ENCODE results near the gene CNTNAP1.
A peak's percentile ranks its signal among the peaks of the same experiment; 100 is the strongest.
"Not testable (repeated sequence)": the region's sequence is repeated elsewhere in the genome, so short reads cannot be mapped to it uniquely, and the experiment has no call there.

The CNTNAP1 gene

DNA sequence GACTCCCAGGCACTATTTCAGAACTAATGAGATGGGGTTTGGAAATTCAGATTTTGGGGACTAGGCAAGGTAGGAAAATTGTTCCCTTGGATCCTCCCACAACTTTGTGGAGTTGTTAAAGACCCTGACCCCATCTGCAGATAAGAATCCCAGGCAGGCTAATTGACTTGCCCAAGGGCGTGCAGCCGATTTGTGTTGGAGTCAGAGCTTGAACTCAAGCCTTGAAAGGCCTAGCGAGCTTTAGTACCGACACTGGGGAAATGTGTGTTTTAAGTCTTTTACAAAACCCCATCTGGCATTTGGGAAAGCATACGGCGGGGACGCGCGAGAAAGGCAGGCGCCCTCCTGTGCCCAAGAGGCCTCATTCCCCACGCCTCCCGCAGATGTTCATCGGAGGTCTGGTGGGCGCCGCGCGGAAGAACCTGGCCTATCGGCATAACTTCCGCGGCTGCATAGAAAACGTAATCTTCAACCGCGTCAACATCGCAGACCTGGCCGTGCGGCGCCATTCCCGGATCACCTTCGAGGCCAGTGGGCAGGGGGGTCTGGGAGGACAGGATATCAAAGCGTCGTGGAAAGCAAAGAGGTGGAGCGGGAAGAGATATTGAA is 4.3 kb downstream of the CNTNAP1 start:
- DNase-seq = no peak

DNA sequence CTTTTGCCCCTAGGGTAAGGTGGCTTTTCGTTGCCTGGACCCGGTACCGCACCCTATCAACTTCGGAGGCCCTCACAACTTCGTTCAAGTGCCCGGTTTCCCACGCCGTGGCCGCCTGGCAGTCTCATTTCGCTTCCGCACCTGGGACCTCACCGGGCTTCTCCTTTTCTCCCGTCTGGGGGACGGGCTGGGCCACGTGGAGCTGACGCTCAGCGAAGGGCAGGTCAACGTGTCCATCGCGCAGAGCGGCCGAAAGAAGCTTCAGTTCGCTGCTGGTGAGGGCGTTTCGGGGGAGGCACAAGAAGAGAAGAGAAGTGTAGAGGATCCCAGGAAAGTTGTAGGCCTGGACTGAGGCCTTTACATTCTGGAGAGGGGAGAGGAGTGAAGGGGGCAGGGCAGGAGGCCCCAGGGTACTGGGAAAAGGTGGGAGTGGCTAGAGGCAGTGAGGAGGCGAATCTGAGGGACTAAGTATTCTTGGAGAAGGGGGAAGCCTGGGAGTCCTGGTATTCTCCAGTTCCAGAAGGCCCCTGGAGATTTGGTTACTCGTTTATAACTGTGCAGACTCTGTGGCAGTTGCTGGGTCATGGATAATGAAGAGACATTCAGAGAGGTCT is 5.5 kb downstream of the CNTNAP1 start:
- DNase-seq = no peak

DNA sequence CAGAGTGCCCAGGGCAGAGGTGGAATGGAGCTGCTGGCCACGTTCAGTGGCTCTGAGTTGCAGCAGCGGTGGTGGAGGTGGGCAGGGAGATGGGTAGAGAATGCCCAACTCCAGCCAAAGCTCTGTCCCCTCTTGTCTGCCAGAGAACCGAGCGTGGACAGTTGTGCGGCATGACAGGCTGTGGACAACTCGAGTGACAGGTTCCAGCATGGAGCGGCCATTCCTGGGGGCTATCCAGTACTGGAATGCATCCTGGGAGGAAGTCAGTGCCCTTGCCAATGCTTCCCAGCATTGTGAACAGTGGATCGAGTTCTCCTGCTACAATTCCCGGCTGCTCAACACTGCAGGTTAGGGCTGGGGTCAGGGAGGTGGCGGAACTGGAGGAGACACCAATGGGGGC is 8.3 kb downstream of the CNTNAP1 start:
- no peak for DNase-seq

DNA sequence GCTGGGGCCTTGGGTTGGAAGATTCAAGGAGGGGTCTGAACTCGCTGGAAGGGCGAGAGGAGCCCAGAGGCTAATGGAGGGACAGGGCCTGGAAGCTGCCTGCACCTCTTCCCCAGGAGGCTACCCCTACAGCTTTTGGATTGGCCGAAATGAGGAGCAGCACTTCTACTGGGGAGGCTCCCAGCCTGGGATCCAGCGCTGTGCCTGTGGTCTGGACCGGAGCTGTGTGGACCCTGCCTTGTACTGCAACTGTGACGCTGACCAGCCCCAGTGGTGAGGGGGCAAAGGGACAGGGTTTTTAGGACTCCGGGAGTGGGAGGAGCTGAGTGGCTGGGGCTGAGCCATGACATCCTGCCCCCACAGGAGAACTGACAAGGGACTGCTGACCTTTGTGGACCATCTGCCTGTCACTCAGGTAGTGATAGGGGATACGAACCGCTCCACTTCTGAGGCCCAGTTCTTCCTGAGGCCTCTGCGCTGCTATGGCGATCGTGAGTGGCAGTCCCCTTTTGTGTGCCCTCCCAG is 8.8 kb downstream of the CNTNAP1 start:
- DNase-seq = no peak

DNA sequence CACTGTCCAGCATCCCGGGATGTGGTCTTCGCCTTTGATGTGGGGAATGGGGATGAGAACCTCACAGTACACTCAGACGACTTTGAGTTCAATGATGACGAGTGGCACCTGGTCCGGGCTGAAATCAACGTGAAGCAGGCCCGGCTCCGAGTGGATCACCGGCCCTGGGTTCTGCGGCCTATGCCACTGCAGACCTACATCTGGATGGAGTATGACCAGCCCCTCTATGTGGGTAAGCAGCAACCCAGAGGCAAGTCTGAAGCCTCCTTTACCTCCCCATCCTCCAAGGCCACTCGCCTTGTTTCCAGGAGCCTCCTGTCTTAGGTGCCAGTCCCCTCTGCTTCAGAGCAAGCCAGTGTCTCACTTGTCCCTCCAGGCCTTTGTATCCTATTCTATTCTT is 10.2 kb downstream of the CNTNAP1 start:
- no peak for DNase-seq

DNA sequence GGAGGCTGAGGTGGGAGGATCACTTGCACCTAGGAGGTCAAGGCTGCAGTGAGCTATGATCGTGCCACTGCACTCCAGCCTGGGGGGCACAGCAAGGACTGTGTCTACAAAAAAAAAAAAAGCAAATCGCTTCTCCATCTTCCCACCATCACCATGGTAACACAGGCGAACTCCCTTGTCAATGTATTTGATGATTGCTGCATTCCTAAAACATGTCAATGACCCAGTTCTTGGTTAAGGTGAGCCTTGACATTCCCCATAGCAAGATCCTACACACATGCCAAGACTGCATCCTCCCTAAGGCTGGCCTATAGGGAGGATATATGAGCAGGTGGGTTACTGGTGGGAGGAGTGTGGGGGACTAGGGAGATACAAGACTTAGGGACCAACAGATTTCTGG is 12.2 kb downstream of the CNTNAP1 start:
- DNase-seq = no peak

DNA sequence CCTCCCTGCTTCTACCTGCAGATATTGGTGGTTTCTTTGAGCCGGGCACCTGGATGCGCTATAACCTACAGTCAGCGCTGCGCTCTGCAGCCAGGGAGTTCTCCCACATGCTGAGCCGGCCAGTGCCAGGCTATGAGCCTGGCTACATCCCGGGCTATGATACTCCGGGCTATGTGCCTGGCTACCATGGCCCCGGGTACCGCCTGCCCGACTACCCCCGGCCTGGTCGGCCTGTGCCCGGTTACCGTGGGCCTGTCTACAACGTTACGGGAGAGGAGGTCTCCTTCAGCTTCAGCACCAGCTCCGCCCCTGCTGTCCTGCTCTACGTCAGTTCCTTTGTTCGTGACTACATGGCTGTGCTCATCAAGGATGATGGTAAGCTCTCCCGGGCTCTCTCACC is 13.2 kb downstream of the CNTNAP1 start:
- DNase-seq = no peak

DNA sequence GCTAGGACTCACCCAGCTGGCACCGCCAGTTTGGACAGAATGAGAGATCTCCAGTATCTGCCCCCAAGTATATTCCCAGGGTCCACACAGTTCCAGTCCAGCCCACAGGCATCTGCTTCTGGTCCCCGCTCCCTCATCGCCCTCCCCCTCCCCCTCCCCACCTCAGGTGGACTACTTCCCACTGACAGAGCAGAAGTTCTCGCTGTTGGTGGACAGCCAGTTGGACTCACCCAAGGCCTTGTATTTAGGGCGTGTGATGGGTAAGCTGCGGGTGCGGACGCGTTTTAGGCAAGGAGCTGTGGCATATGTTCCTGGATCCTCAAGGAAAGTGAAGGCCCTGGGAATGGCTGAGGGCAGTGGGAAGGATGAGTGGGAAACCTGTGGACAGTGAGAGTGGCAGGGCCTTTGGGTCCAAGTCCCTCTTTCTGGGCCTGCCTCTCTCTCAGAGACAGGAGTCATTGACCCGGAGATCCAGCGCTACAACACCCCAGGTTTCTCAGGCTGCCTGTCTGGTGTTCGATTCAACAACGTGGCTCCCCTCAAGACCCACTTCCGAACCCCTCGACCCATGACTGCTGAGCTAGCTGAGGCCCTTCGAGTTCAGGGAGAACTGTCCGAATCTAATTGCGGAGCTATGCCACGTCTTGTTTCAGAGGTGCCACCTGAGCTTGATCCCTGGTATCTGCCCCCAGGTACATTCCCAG is 14.9 kb downstream of the CNTNAP1 start:
- DNase-seq = no peak

DNA sequence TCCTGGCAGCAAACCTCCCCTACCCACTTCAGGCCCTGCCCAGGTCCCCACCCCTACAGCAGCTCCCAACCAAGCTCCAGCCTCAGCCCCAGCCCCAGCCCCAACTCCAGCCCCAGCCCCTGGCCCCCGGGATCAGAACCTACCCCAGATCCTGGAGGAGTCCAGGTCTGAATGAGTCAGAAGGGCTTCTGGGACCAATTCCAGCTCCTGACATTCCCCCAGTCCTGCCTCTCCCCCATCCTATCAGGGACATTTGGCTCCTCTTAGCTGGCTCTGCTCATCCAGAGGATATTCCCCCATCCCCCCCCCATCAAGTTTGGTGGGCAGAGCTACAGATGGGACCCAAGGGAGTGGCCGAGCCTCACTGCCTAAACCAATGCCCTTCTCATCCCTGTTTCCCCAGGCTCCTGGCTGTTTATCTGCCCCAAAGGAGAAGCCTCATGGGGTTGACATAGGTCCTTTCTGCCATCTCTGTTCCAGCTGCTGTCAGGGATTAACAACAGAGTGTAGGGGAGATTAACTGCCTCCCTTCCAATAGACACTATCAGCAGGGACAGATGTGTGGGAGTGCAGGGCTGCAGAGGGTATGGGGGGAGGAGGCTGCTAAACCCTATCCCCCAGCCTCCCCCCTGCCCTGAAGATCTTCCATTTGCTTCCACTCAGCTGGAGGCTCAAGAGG is 16.5 kb downstream of the CNTNAP1 start:
- DNase-seq = no peak

DNA sequence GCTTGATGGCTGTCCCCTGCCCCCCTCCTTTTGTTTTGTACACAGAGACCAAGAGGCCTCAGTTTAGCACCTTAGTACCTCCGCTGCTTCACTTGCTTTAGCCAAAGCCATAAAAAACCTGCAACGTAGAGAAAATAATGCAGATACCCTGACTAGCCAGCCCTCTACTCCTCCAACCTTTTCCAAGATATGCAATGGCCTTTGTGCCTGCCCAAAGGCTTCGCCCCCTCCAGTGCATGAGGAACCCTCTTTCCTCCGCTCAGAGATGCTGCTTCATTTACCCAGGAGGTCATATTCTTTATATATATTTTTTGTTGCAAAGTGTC is 17.0 kb downstream of the CNTNAP1 start:
- no peak for DNase-seq

DNA sequence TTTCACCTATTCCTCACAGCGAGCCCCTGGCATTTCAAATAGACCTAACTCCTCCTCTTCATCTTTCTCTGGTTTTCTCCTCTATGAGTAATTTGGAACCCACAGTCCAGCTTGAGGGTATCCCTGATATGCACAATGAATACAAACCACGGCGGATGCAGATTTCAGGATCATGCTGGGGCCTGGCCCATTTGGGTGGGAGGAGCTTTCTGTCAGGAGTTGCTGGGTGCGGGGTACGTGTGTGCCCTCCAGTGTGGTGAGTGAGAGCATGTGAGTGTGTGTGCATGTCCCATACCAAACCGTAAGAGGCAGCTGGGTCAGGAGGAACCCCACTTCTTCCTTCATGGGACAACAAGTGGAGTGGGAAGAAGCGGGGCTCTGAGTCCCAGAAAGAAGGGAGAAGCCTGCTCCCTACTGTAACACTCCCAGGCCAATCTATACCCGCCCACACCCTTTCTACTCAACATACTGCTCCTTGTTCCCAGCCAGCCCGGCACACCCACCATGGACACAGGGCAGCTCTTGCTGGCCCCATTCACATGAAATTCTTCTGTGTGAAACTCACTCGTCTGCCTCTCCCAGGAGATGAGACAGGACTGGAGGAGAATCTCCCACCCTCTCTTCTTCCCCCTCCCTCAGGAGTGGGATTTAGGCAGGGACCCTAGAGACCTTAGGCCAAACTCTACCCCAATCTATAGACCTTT is 18.4 kb downstream of the CNTNAP1 start:
- DNase-seq = no peak

DNA sequence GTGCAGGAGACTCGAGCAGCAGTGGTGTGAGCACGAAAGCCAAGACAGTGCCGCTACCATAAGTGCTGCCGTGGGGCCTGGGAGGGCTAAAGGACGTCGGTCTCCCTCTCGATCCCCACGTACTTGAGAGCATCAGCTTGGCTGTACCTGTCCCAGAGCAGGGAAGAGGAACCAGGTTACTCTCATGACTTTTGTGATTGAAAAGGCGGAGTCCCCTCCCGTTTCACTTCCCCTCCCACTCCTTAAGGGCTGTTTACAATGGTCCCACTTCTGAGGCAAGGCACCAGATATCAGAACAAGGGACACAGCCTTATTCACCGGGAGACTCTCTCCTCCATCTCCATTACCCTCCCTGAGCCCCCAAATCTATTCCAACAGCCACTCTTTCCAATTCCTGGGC is 20.1 kb downstream of the CNTNAP1 start:
- DNase-seq = no peak

DNA sequence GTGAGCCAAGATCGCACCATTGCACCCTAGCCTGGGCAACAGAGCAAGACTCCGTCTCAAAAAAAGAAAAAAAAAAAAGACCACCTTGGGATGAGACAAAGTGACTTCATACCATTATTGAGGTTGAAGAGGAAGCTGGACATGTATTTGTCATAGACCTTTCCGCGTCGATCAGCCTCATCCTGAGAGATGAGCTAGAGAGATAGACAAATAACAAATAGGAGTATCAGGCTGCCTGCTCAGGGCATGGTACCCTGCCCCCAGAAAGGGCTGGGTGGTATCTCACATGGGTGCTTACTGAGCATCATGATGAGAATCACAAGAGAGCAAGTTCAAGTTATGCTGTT is 22.1 kb downstream of the CNTNAP1 start:
- no peak for DNase-seq

DNA sequence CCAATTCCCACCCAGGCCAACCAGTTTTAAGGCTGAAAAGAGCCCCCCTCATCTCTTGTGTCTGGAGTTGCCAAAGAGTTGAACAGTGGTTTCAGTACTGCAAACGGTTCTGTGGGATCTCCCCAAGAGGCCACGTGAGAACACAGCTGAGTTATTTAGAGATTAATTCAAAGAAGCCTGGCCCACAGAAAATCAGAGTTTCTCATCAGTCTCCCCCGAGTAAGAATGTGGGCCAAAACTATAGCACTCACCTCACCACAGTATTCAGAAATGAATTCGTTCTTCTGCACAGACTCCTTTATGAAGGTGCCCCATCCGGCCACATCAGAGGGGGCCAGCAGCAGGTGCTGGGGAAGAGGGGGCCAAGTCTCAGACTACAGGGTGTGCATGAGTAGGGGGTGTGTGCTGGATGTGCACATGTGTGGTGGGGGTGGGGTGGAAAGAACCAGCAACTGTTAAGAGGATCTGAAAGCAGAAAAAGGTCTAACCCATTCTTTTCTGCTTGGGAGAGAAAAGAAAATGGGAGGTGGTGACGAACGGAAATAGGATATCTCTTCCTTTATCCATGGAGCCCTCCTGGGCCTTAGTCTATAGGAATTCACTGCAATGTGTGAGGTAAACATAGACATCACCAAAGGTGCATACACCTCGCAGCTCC is 22.6 kb downstream of the CNTNAP1 start:
- no peak for DNase-seq

DNA sequence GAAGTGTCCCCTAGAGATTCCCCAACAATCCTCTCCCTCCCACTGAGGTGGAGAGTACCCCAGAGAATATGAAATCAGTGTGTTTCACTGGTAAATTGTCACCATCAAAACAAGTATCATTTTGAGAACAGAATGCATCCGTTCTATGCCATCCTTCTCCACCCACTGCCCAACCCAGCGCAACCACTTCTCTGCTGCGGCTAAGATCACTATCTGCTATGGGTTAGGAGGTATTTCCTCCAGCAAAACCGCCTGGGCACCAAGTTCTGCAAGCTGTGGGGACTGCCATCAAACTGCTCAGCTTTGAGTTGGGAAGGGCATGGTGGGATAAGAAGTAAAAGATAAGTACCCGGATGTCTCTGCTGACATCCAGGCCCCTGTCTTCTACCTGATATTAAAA is 24.4 kb downstream of the CNTNAP1 start:
- no peak for DNase-seq

DNA sequence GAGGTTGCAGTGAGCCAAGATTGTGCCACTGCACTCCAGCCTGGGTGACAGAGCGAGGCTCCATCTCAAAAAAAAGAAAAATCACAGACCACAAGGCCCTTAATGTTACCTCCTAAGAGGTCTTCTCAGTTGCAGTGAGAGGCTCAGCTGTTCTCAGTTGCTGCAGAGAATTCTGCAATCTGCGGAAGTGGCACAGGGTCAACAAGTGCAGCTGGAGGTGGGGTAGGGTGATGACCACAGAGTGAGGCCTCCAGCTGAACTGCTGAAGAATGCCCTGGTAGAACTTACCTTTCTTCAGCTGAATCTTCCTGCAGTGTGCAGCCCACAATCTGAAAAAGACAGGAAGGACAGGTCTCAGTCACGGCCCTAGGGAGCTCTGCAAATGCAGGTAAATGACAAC is 26.3 kb downstream of the CNTNAP1 start:
- DNase-seq = no peak

DNA sequence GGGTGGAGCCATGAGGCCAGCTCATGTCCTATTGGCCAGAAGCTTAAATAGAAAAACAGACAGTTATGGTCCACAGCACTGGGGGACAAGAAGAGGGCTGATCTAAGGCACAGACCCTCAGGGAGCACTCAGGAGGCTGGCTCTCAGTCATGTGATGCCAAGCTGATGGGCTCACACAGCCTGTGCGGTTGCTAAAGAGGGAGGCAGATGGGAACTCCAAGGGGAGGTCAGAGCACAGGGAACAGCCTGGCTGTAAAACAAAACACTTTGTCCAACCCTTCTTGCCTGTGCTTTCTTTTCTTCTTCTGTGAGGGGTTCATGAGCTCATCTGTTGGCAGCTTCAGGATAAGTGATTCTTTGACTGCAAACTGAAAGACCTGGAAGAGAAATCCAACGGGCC is 27.2 kb downstream of the CNTNAP1 start:
- no peak for DNase-seq

DNA sequence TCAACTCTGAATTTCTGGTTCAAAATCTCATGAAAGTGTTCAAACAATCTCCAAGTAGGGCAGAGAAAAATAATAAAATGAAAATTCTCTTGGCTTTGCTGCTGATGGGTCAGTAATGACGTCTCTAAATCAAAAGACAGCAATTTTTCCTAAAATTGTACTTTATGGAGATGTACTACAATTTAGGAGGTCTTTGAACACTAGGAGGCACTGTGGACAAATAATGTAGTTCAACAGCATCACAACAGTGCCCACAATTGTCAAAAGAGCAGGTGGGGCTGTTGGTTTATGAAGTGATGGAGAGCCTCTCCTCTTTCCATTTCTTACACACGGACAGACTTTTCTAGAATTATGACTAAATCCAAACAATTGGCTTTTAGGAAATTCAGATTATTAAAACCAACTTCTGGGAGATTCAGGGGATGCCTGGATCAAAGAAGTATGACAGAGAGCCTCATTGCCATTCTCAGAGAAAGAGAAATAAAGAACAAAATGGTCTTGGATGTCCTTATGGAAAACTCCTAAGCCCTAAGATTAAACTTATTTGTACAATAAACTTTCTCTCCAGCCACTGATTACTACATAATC is 38.8 kb downstream of the CNTNAP1 start:
- peak; percentile 84 for DNase-seq

DNA sequence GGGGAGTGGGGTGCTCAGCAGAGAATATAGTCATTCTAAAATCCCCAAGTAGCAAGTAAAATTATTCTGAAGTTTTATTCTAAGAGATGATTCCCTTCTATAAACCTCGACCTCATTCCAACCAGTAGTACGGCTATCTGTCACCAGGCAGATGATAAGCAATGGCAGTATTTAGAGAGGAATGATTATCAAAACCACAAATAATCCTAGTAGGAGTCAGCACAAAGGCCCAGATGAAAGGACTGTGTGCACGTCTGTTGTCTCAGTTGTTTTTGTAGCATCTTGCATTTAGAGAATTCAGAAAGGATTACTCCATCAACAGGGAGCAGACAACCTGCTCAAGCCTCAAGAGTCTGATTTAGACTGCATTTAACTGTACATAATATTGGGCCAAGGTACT is 41.3 kb downstream of the CNTNAP1 start:
- no peak for DNase-seq

DNA sequence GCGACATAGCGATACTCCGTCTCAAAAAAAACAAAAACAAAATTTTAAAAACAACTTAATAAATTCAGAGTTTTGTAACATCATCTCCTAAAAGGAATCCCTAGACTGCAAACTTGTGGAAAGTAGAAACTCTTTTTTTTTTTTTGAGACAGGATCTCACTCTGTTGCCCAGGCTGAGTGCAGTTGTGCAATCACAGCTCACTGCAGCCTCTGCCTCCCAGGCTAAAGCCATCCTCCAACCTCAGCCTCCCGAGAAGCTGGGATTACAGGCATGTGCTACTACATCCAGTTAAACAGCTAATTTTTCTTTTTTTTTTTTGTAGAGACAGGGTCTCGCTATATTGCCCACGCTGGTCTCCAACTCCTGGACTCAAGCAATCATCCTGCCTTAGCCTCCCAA is 42.8 kb downstream of the CNTNAP1 start:
- no peak for DNase-seq

DNA sequence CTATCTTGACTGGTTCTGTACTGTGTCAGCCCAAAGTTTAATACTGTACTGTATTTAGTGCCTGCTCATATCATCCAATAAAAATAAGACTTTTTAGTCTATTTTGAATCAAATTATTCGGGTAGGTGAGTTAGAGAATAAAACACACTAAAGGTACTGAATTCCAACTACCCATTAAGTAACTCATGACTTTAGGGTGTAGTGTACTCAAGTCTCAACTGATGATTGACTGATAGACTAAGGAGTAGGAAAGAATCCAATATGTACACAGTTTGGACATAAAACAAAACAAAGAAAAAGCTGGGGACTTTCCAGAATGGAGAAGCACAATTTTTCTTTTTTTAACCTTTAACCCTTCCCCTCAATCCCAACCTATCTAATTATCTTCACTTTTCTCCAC is 58.4 kb downstream of the CNTNAP1 start:
- no peak for DNase-seq

DNA sequence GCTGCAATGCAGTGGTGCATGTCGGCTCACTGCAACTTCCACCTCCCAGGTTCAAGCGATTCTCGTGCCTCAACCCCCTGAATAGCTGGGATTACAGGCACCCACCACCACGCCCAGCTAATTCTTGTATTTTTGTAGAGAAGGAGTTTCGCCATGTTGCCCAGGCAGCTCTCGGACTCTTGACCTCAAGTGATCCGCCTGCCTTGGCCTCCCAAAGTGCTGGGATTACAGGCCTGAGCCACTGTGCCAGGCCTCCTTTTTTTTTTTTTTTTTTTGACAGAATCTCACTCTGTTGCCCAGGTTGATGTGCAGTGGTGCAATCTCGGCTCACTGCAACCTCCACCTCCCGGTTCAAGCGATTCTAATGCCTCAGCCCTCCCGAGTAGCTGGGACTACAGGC is 60.6 kb downstream of the CNTNAP1 start:
- not testable (repeated sequence) for DNase-seq

All from suppressor macrophage treated with lipopolysaccharide for 4 hours (primary cell).